GM23338 (cell line): ENCODE data around the gene CHCHD3. TPM values are rescaled to one million over a fixed set of nuclear protein-coding genes. Genes with fewer than 3 reads are reported as not detected.

ENCODE experiments used
- ATAC-seq: fragments of 200-7000 bp; cut with Tn5 transposase; 3 replicates; pipeline ENCODE4 v1.9.1; 2020
- DNase-seq: peaks from one replicate; pipeline ENCODE4 v3.0.0-alpha.2; 2015; ENCODE audit warnings: low spot score
- H2AFZ ChIP-seq: fragments of 200-600 bp; sonication (generic); 2 replicates; pipeline ENCODE4 v1.8.0; 2016; ENCODE audit warnings: antibody characterized with exemption, mild to moderate bottlenecking, moderate library complexity
- H3F3A ChIP-seq: fragments of 200-600 bp; sonication (generic); replicated peaks from 2 replicates; pipeline ENCODE4 v1.8.0; 2017; ENCODE audit warnings: antibody characterized with exemption, mixed run types, low read depth
- H3K27ac ChIP-seq: fragments of 200-600 bp; sonication (generic); 2 replicates; pipeline ENCODE4 v1.6.1; 2016; ENCODE audit warnings: low read depth
- H3K27me3 ChIP-seq: fragments of 200-600 bp; sonication (generic); 2 replicates; pipeline ENCODE4 v1.8.0; 2016; ENCODE audit warnings: mild to moderate bottlenecking, mixed run types, moderate library complexity; ENCODE audit not compliant: insufficient read depth
- H3K36me3 ChIP-seq: fragments of 200-600 bp; sonication (generic); 2 replicates; pipeline ENCODE4 v1.8.0; 2016; ENCODE audit warnings: mild to moderate bottlenecking; ENCODE audit not compliant: insufficient read depth
- H3K4me1 ChIP-seq: fragments of 200-600 bp; sonication (generic); 2 replicates; pipeline ENCODE4 v1.8.0; 2016; ENCODE audit warnings: mild to moderate bottlenecking, moderate library complexity; ENCODE audit not compliant: insufficient read depth
- H3K4me2 ChIP-seq: fragments of 200-600 bp; sonication (generic); 2 replicates; pipeline ENCODE4 v1.7.1; 2017; ENCODE audit warnings: mixed run types
- H3K4me3 ChIP-seq: fragments of 200-600 bp; sonication (generic); 2 replicates; pipeline ENCODE4 v1.6.1; 2016; ENCODE audit warnings: mixed run types
- H3K79me2 ChIP-seq: fragments of 200-600 bp; sonication (generic); replicated peaks from 2 replicates; pipeline ENCODE4 v1.8.0; 2017; ENCODE audit warnings: mild to moderate bottlenecking; ENCODE audit not compliant: insufficient read depth
- H3K9me2 ChIP-seq: fragments of 200-600 bp; sonication (generic); 2 replicates; pipeline ENCODE4 v1.8.0; 2017; ENCODE audit not compliant: insufficient read depth
- H4K20me1 ChIP-seq: fragments of 200-600 bp; sonication (generic); replicated peaks from 2 replicates; pipeline ENCODE4 v1.8.0; 2017; ENCODE audit warnings: mild to moderate bottlenecking; ENCODE audit not compliant: insufficient read depth
- H3K27ac Mint-ChIP-seq: 2 replicates; pipeline ENCODE4 v1.8.0; 2020; ENCODE audit warnings: inconsistent platforms, mild to moderate bottlenecking, moderate library complexity, mixed read lengths
- H3K27me3 Mint-ChIP-seq: 3 replicates; pipeline ENCODE4 v1.8.0; 2022; ENCODE audit warnings: low read depth, mild to moderate bottlenecking, moderate library complexity, mixed read lengths, inconsistent platforms; ENCODE audit not compliant: insufficient read depth, poor library complexity
- H3K36me3 Mint-ChIP-seq: 3 replicates; pipeline ENCODE4 v1.8.0; 2021; ENCODE audit warnings: low read depth, mild to moderate bottlenecking, inconsistent platforms, moderate library complexity, mixed read lengths
- H3K4me1 Mint-ChIP-seq: 3 replicates; pipeline ENCODE4 v1.8.0; 2020; ENCODE audit warnings: mild to moderate bottlenecking, inconsistent platforms, mixed read lengths
- H3K4me3 Mint-ChIP-seq: 3 replicates; pipeline ENCODE4 v1.8.0; 2021; ENCODE audit warnings: moderate library complexity, mild to moderate bottlenecking, inconsistent platforms, mixed read lengths
- H3K9me3 Mint-ChIP-seq: 3 replicates; pipeline ENCODE4 v1.8.0; 2020; ENCODE audit warnings: moderate library complexity, mild to moderate bottlenecking, inconsistent platforms, mixed read lengths
- EZH2 ChIP-seq: fragments of 200-600 bp; sonication (generic); IDR thresholded peaks from one replicate; pipeline ENCODE4 v1.8.0; 2017; ENCODE audit warnings: antibody characterized with exemption, mild to moderate bottlenecking, low read depth; ENCODE audit not compliant: unreplicated experiment
- POLR2AphosphoS5 ChIP-seq: IDR thresholded peaks from 2 replicates; pipeline ENCODE4 v1.6.1; 2016; ENCODE audit warnings: antibody characterized with exemption, low read depth
- STAT1 ChIP-seq: IDR thresholded peaks from one replicate; pipeline ENCODE4 v1.6.1; 2016; ENCODE audit warnings: antibody characterized with exemption; ENCODE audit not compliant: unreplicated experiment
- ZNF331 ChIP-seq: fragments of 250-450 bp; sonication (Bioruptor Pico); IDR thresholded peaks from 2 replicates; pipeline ENCODE4 v1.5.0; 2020; ENCODE audit warnings: low read depth, mild to moderate bottlenecking, moderate library complexity
- polyA plus RNA-seq: library from polyadenylated mRNA; unstranded; fragments of >200 nt; fragmentation: Nextera tagmentation; extraction: Ambion mirVana; gene quantifications from 2 replicates; pipeline ENCODE4 v1.2.1, GENCODE V29; 2016
- total RNA-seq: library from RNA; depleted of rRNA; stranded (reverse); fragments of >200 nt; shearing (Covaris generic); gene quantifications from 2 replicates; pipeline ENCODE4 v1.2.3, GENCODE V29; 2014
- TF ChIP-seq, protein P1 (sequence below): fragments of 250-450 bp; sonication (Bioruptor Pico); IDR thresholded peaks from 2 replicates; pipeline ENCODE4 v1.5.0; 2020; ENCODE audit warnings: mild to moderate bottlenecking, moderate library complexity
- TF ChIP-seq, protein P2 (sequence below): IDR thresholded peaks from one replicate; pipeline ENCODE4 v1.6.1; 2018; ENCODE audit warnings: antibody characterized with exemption; ENCODE audit not compliant: unreplicated experiment

Gene CHCHD3
- total and polyA plus RNA-seq, 2 experiments from 2014 or later: 107 to 131 TPM

DNA sequence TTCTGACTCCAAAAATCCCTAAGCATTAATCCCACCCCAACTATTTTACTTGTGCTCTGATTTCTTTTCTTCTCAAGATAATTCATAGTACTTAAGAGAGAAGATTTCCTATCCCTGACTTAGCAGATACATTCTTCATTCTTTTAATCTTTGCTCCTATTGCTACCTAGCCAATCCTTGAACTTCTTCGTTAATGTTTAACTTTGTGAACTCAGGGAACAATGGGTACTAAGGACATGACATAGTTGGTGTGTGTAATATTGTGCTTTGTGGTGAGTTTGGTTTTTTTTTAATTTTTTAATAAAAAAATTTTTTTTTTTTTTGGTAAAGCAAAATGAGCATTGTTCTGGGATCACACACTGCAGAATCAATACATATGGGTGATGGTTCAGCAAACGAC, 166.2 kb downstream of the CHCHD3 start (continued):
- TF ChIP-seq, protein P1, sequence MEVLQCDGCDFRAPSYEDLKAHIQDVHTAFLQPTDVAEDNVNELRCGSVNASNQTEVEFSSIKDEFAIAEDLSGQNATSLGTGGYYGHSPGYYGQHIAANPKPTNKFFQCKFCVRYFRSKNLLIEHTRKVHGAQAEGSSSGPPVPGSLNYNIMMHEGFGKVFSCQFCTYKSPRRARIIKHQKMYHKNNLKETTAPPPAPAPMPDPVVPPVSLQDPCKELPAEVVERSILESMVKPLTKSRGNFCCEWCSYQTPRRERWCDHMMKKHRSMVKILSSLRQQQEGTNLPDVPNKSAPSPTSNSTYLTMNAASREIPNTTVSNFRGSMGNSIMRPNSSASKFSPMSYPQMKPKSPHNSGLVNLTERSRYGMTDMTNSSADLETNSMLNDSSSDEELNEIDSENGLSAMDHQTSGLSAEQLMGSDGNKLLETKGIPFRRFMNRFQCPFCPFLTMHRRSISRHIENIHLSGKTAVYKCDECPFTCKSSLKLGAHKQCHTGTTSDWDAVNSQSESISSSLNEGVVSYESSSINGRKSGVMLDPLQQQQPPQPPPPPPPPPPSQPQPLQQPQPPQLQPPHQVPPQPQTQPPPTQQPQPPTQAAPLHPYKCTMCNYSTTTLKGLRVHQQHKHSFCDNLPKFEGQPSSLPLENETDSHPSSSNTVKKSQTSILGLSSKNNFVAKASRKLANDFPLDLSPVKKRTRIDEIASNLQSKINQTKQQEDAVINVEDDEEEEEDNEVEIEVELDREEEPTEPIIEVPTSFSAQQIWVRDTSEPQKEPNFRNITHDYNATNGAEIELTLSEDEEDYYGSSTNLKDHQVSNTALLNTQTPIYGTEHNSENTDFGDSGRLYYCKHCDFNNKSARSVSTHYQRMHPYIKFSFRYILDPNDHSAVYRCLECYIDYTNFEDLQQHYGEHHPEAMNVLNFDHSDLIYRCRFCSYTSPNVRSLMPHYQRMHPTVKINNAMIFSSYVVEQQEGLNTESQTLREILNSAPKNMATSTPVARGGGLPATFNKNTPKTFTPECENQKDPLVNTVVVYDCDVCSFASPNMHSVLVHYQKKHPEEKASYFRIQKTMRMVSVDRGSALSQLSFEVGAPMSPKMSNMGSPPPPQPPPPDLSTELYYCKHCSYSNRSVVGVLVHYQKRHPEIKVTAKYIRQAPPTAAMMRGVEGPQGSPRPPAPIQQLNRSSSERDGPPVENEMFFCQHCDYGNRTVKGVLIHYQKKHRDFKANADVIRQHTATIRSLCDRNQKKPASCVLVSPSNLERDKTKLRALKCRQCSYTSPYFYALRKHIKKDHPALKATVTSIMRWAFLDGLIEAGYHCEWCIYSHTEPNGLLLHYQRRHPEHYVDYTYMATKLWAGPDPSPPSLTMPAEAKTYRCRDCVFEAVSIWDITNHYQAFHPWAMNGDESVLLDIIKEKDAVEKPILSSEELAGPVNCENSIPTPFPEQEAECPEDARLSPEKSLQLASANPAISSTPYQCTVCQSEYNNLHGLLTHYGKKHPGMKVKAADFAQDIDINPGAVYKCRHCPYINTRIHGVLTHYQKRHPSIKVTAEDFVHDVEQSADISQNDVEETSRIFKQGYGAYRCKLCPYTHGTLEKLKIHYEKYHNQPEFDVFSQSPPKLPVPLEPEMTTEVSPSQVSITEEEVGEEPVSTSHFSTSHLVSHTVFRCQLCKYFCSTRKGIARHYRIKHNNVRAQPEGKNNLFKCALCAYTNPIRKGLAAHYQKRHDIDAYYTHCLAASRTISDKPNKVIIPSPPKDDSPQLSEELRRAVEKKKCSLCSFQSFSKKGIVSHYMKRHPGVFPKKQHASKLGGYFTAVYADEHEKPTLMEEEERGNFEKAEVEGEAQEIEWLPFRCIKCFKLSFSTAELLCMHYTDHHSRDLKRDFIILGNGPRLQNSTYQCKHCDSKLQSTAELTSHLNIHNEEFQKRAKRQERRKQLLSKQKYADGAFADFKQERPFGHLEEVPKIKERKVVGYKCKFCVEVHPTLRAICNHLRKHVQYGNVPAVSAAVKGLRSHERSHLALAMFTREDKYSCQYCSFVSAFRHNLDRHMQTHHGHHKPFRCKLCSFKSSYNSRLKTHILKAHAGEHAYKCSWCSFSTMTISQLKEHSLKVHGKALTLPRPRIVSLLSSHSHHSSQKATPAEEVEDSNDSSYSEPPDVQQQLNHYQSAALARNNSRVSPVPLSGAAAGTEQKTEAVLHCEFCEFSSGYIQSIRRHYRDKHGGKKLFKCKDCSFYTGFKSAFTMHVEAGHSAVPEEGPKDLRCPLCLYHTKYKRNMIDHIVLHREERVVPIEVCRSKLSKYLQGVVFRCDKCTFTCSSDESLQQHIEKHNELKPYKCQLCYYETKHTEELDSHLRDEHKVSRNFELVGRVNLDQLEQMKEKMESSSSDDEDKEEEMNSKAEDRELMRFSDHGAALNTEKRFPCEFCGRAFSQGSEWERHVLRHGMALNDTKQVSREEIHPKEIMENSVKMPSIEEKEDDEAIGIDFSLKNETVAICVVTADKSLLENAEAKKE (CRISPR knock-in tag): no peak

DNA sequence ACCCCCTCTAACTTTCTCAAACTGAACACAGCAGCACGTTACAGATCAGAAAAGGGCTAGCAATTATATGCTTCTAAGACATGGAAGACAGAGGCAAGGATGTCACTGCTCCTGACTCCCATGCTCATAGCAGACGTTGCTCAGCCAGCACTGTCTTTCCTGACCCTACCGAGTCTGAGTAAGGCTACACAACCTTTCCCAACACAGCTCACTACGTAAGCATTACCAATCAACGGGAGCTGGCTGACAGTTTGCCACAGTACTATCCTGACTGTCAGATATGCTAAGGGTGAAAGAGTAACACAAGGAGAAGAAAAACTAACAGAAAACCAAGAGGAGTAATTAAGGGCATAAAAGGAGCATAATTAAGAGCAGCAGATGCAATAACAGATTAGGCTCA, 171.2 kb downstream of the CHCHD3 start:
- peaks cover 32% of the 10 kb centered on the region for H3K79me2 ChIP-seq
- no peak overlapping the region for H3K4me3 ChIP-seq
- Mint-ChIP-seq H3K27me3 (no peaks in the 10 kb centered on the region), H3K4me1 (peaks cover 16% of the 10 kb centered on the region), H3K9me3 (no peaks in the 10 kb centered on the region), H3K27ac (no peak overlapping the region), H3K4me3 (no peak overlapping the region), H3K36me3 (peaks cover 9% of the 10 kb centered on the region; the same call in 2 of the 3 replicates)
- H3K36me3 ChIP-seq: no peaks in the 10 kb centered on the region
- H3K4me1 ChIP-seq: peaks cover 10% of the 10 kb centered on the region; the same call in 1 of the 2 replicates
- H3K4me2 ChIP-seq: no peak overlapping the region
- H3K27ac ChIP-seq: no peak overlapping the region
- no peaks in the 10 kb centered on the region for H3K9me2 ChIP-seq
- ATAC-seq (no peak), DNase-seq (no peak)
- no peak overlapping the region for H2AFZ ChIP-seq
- H4K20me1 ChIP-seq: peaks cover 31% of the 10 kb centered on the region; the same call in 1 of the 2 replicates
- no peaks in the 10 kb centered on the region for H3K27me3 ChIP-seq
- H3F3A ChIP-seq: no peaks in the 10 kb centered on the region
- TF ChIP-seq, protein P1 (CRISPR knock-in tag): no peak
- no peak for TF ChIP-seq ZNF331 (CRISPR knock-in tag)
- TF ChIP-seq EZH2: no peak
- TF ChIP-seq, protein P2, sequence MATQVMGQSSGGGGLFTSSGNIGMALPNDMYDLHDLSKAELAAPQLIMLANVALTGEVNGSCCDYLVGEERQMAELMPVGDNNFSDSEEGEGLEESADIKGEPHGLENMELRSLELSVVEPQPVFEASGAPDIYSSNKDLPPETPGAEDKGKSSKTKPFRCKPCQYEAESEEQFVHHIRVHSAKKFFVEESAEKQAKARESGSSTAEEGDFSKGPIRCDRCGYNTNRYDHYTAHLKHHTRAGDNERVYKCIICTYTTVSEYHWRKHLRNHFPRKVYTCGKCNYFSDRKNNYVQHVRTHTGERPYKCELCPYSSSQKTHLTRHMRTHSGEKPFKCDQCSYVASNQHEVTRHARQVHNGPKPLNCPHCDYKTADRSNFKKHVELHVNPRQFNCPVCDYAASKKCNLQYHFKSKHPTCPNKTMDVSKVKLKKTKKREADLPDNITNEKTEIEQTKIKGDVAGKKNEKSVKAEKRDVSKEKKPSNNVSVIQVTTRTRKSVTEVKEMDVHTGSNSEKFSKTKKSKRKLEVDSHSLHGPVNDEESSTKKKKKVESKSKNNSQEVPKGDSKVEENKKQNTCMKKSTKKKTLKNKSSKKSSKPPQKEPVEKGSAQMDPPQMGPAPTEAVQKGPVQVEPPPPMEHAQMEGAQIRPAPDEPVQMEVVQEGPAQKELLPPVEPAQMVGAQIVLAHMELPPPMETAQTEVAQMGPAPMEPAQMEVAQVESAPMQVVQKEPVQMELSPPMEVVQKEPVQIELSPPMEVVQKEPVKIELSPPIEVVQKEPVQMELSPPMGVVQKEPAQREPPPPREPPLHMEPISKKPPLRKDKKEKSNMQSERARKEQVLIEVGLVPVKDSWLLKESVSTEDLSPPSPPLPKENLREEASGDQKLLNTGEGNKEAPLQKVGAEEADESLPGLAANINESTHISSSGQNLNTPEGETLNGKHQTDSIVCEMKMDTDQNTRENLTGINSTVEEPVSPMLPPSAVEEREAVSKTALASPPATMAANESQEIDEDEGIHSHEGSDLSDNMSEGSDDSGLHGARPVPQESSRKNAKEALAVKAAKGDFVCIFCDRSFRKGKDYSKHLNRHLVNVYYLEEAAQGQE: no peak
- TF ChIP-seq STAT1: no peak
- no peak for TF ChIP-seq POLR2AphosphoS5
